IMR-90 (cell line): Measurements from ENCODE around the gene RSRC1.

Source experiments
- CTCF ChIP-seq: conservative IDR thresholded peaks from 2 replicates; pipeline ENCODE4 v1.5.1; 2012; ENCODE audit warnings: mild to moderate bottlenecking, low read depth, low read length, improper control_type of control experiment
- NFE2L2 ChIP-seq: fragments of 150-350 bp; IDR thresholded peaks from 2 replicates; pipeline ENCODE4 v1.6.1; 2016; ENCODE audit warnings: low read depth, mild to moderate bottlenecking, low read length
- RAD21 ChIP-seq: IDR thresholded peaks from 2 replicates; pipeline ENCODE4 v1.6.1; 2012; ENCODE audit warnings: low read length, improper control_type of control experiment

GRCh38 chr3:158492685-158493084, 382.8 kb downstream of the RSRC1 start:
- TF ChIP-seq NFE2L2 (no peak), CTCF (no peak), RAD21 (no peak)
